ENCODE data around the gene PCGF3. TPM values are rescaled to one million over a fixed set of nuclear protein-coding genes. Genes with fewer than 3 reads are reported as not detected.

The PCGF3 gene
- total RNA-seq, 1 experiment from 2014 or later: 66.3 TPM

GRCh38 chr4:795726-796119, 90.1 kb downstream of the PCGF3 start:
- peaks cover 19 to 22% of the 10 kb centered on the region in 2 experiments for H3K4me1 ChIP-seq (ENCODE audit: control insufficient read depth in 1 of 2, insufficient read depth in 2 of 2, low read length in 2 of 2)
- H3K4me3 ChIP-seq (replicated peaks in 1 of 2; ENCODE audit: low read depth in 1 of 2, low read length in 2 of 2): no peak overlapping the region
- H3K9ac ChIP-seq (ENCODE audit: low read length): no peak overlapping the region
- H3K79me2 ChIP-seq (ENCODE audit: insufficient read depth, low read length): no peaks in the 10 kb centered on the region
- CTCF ChIA-PET: no interaction called here
- no TSS peak for BruUV-seq (replicated peaks)
- no peaks in the 10 kb centered on the region for H3K9me3 ChIP-seq (ENCODE audit: control insufficient read depth in 1 of 2, insufficient read depth in 1 of 2, low read depth in 1 of 2, low read length in 2 of 2)
- H3K27me3 ChIP-seq (ENCODE audit: insufficient read depth, low read length): no peaks in the 10 kb centered on the region
- H3K36me3 ChIP-seq (ENCODE audit: control insufficient read depth in 1 of 2, insufficient read depth in 2 of 2, low read length in 2 of 2): no peaks in the 10 kb centered on the region
- ATAC-seq (no peak), DNase-seq (ENCODE audit: low read depth, low spot score) (no peak)
- TF ChIP-seq ELF1 (IDR thresholded peaks at IDR 0.05; ENCODE audit: borderline replicate concordance, low read depth) (no peak), YY1 (IDR thresholded peaks at IDR 0.05; ENCODE audit: extremely low read depth, insufficient replicate concordance, low read depth, low read length) (no peak)
- POLR2A ChIA-PET: no interaction called here
- H3K4me2 ChIP-seq (ENCODE audit: low read length): no peak overlapping the region
- H2AFZ ChIP-seq (ENCODE audit: low read depth, low read length, poor library complexity, severe bottlenecking): no peak overlapping the region
- H4K20me1 ChIP-seq (ENCODE audit: insufficient read depth): no peaks in the 10 kb centered on the region
- intact Hi-C loops (cut with micrococcal nuclease): no loop called here
- H3K27ac ChIP-seq (ENCODE audit: low read depth, low read length): no peak overlapping the region
- RAD21 ChIA-PET (ENCODE audit: low non-redundant PET in 1 of 2, low total read pairs in 2 of 2, uncharacterized antibody in 2 of 2, unreplicated experiment in 2 of 2): no interaction called here
- no peaks in the 10 kb centered on the region for H3K9me2 ChIP-seq (ENCODE audit: insufficient read depth)

DNA sequence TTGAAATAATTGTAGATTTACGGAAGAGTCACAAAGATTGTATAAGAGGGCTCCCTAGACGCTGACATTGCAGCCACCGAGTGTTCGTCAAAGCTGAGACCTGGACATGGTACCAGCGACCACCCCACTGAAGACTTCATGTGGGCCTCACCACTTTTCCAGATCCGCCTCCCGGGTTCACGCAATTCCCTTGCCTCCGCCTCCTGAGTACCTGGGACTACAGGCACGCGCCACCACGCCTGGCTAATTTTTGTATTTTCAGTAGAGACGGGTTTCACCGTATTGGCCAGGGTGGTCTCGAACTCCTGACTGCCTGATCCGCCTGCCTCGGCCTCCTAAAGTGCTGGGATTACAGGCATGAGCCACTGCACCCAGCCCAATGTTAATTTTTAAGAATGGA, 90.6 kb downstream of the PCGF3 start:
- H3K9ac ChIP-seq (ENCODE audit: low read length): no peak overlapping the region

More for the DNA sequence above, 90.6 kb downstream of the PCGF3 start:
- no peaks in the 10 kb centered on the region for H3K36me3 ChIP-seq (ENCODE audit: control insufficient read depth in 1 of 2, insufficient read depth in 2 of 2, low read length in 2 of 2)
- ChIA-PET RAD21 (ENCODE audit: low non-redundant PET in 1 of 2, low total read pairs in 2 of 2, uncharacterized antibody in 2 of 2, unreplicated experiment in 2 of 2) (no interaction called here), POLR2A (no interaction called here), CTCF (no interaction called here)
- no peaks in the 10 kb centered on the region for H3K9me3 ChIP-seq (ENCODE audit: control insufficient read depth in 1 of 2, insufficient read depth in 1 of 2, low read depth in 1 of 2, low read length in 2 of 2)
- intact Hi-C loops (cut with micrococcal nuclease): no loop called here
- no TSS peak for BruUV-seq (replicated peaks)
- H3K27ac ChIP-seq (ENCODE audit: low read depth, low read length): no peak overlapping the region
- H3K9me2 ChIP-seq (ENCODE audit: insufficient read depth): no peaks in the 10 kb centered on the region
- DNase-seq (ENCODE audit: low read depth, low spot score) (no peak), ATAC-seq (no peak)
- TF ChIP-seq POLR2A (IDR thresholded peaks at IDR 0.05; ENCODE audit: borderline replicate concordance, extremely low read depth, insufficient read depth, insufficient read length) (no peak), CEBPB (IDR thresholded peaks at IDR 0.05; ENCODE audit: low read depth) (no peak), TCF7L2 (IDR thresholded peaks at IDR 0.05; ENCODE audit: borderline replicate concordance, extremely low read depth, insufficient read depth, insufficient read length) (no peak), RAD21 (IDR thresholded peaks at IDR 0.05; ENCODE audit: low read depth) (no peak), POLR2AphosphoS5 (IDR thresholded peaks at IDR 0.05; ENCODE audit: low read depth, low read length) (no peak), FOSL1 (IDR thresholded peaks at IDR 0.05; ENCODE audit: low read depth) (no peak), SP1 (IDR thresholded peaks at IDR 0.05; ENCODE audit: low read depth) (no peak), JUND (IDR thresholded peaks at IDR 0.05) (no peak), CBX3 (IDR thresholded peaks at IDR 0.05; ENCODE audit: low read depth) (no peak)
- TF ChIP-seq, protein P1, sequence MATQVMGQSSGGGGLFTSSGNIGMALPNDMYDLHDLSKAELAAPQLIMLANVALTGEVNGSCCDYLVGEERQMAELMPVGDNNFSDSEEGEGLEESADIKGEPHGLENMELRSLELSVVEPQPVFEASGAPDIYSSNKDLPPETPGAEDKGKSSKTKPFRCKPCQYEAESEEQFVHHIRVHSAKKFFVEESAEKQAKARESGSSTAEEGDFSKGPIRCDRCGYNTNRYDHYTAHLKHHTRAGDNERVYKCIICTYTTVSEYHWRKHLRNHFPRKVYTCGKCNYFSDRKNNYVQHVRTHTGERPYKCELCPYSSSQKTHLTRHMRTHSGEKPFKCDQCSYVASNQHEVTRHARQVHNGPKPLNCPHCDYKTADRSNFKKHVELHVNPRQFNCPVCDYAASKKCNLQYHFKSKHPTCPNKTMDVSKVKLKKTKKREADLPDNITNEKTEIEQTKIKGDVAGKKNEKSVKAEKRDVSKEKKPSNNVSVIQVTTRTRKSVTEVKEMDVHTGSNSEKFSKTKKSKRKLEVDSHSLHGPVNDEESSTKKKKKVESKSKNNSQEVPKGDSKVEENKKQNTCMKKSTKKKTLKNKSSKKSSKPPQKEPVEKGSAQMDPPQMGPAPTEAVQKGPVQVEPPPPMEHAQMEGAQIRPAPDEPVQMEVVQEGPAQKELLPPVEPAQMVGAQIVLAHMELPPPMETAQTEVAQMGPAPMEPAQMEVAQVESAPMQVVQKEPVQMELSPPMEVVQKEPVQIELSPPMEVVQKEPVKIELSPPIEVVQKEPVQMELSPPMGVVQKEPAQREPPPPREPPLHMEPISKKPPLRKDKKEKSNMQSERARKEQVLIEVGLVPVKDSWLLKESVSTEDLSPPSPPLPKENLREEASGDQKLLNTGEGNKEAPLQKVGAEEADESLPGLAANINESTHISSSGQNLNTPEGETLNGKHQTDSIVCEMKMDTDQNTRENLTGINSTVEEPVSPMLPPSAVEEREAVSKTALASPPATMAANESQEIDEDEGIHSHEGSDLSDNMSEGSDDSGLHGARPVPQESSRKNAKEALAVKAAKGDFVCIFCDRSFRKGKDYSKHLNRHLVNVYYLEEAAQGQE (IDR thresholded peaks at IDR 0.05; ENCODE audit: low read depth): no peak
- TF ChIP-seq, protein P2, sequence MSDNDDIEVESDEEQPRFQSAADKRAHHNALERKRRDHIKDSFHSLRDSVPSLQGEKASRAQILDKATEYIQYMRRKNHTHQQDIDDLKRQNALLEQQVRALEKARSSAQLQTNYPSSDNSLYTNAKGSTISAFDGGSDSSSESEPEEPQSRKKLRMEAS (IDR thresholded peaks at IDR 0.05): no peak
- H3K27me3 ChIP-seq (ENCODE audit: insufficient read depth, low read length): no peaks in the 10 kb centered on the region
- peaks cover 19 to 22% of the 10 kb centered on the region in 2 experiments for H3K4me1 ChIP-seq (ENCODE audit: control insufficient read depth in 1 of 2, insufficient read depth in 2 of 2, low read length in 2 of 2)
- H3K4me2 ChIP-seq (ENCODE audit: low read length): no peak overlapping the region
- no peaks in the 10 kb centered on the region for H3K79me2 ChIP-seq (ENCODE audit: insufficient read depth, low read length)
- H3K4me3 ChIP-seq (replicated peaks in 1 of 2; ENCODE audit: low read depth in 1 of 2, low read length in 2 of 2): no peak overlapping the region
- H4K20me1 ChIP-seq (ENCODE audit: insufficient read depth): no peaks in the 10 kb centered on the region
- no peak overlapping the region for H2AFZ ChIP-seq (ENCODE audit: low read depth, low read length, poor library complexity, severe bottlenecking)
